Measurements from ENCODE around the gene ST3GAL5. TPM values are rescaled to one million over a fixed set of nuclear protein-coding genes. Genes with fewer than 3 reads are reported as not detected.
A peak's percentile ranks its signal among the peaks of the same experiment; 100 is the strongest.

Gene ST3GAL5
- total RNA-seq, 1 donor from 2014 or later, result 56.2 TPM

DNA sequence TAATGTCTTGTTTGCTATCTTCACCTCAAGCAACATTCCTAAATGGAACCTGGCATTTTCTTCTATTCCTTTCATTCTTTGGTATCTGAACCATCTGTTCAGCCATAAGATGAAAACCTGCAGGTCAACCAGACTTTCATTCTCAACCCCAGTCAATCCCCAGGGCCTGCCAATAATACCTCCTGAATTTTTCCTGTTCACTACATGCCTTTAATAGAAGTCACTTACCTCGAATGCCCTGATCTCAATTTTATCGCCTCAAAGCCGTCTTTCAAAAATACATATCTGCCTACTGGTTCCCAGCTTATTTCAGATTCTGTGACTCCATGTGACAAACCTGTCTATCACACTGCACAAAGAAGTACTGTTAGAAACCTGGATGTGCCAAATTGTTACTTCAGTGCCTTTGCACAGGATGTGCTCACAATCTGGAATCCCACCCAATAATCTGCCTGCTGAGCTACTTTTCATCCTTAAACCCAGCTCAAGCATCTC is 22.6 kb downstream of the ST3GAL5 start:
- DNase-seq (ENCODE audit: low spot score), result no peak

DNA sequence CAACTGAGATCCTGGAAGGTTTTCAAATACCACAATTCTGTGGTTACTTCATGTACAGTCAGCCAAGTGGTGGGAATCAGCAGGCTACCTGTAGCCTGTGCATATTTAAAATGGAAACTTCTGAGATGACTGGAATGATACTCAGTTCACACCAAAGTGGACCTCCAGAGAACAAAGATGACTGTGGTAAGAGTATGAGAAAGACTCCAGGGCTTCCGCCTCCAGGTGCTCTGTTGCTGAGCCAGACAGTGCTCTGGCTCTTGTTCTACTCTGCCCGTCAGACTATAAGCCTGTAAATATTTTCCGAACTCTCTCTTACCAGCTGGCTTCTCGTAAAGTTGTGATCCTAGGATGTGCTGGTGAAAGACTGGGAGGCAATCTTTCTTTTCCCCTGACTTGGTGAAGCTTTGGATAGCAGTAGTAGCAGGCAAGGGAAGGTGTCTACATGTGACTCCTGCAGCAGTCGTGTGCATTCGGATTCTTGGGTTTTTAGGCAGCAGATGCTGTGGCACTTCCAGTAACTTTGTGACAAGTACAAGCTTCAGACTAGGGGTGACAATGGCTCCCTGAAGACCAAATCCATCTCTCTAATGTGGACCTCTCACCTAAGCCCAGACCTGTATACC is 23.1 kb downstream of the ST3GAL5 start:
- DNase-seq (ENCODE audit: low spot score), result no peak

DNA sequence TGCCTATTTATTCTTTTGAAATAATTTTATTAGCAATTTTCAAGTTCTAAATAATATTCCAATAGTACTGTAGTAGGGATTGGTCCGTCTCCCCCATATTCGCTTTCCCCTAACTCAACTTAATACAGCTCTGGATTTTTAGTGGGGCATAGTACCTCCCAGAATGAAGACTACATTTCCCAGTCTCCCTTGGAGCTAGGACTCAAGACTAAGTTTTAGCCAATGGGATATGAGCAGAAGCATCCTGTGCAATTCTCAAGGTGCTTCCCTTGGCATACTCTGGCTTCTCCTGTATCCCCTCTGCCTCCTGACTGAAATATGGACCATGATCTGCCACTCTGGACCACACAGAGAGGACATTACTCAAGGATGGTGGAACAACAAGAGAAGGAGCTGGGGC is 24.1 kb downstream of the ST3GAL5 start:
- DNase-seq (ENCODE audit: low spot score), result no peak

DNA sequence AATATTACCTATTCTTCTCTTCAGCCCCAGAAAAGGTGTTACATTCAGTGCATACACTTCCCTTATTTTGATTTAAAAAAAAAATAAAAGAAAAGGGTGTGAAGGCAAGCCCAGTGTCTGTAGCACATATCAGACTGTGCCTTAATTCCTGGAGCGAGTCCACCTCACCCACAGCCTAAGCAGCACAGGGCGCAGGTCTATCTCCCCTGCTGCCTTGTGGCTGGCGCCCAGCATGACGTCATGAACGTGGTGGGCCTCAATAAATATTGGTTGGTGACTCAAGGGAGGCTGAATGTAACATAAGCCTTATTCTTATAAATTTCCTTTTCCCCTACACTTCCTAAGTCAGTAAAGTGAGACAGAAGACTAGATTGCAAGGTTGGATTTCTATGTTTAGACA is 26.4 kb downstream of the ST3GAL5 start:
- no peak for DNase-seq (ENCODE audit: low spot score)

DNA sequence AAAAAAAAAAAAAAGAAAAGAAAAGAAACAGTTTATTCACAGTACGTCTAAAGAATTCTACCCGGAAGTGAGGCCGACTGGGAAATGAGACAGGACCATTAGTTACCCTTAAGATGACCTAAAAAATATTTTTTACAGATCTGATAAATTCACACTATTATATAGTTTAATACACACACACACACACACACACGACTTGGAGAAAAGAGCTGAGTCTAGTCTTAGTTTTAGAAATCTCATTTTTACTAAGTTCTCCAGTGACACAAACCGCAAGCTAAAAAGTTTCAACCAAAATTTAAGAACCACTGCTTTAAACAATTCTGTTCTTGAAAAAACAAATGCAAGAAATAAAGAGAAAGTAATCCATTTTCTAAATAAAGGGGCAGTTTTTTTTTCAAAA is 27.1 kb downstream of the ST3GAL5 start:
- DNase-seq (ENCODE audit: low spot score), result no peak

DNA sequence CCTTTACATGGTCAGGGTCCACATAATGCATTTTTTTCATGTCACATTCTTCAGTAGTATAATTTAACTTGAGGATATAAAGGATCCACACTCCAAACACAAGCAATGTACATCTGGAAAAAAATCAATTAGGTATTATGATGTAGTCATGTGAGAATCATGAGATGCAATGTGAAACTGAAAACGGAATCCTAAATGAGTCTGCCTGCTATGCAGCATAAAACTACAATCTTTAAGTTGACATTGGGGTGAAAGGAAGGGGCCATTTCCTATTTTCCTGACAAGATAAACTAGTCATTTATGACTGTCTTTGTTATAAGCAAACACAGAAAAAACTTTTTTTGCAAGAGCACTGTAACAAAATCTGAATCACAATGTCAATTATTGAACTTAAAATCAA is 27.6 kb downstream of the ST3GAL5 start:
- DNase-seq (ENCODE audit: low spot score), result no peak

DNA sequence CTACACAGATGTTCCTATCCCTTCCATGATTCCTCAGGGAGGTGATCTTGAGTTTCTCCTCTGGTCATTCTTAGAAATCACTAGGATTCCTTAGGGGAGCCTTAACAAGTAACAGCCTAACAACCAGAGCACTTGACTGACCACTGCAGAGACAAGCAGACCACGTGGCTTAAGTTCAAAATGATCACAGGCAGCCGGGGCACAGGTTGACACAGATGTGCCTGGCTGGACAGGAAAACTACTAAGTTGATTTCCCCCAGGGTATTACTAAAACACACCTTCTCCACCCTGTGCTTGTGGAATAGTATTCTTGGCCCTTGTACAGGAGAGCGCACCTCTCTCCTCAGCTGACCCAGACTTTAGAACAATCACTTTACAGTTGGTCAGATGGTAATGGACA is 29.9 kb downstream of the ST3GAL5 start:
- DNase-seq (ENCODE audit: low spot score), result no peak

DNA sequence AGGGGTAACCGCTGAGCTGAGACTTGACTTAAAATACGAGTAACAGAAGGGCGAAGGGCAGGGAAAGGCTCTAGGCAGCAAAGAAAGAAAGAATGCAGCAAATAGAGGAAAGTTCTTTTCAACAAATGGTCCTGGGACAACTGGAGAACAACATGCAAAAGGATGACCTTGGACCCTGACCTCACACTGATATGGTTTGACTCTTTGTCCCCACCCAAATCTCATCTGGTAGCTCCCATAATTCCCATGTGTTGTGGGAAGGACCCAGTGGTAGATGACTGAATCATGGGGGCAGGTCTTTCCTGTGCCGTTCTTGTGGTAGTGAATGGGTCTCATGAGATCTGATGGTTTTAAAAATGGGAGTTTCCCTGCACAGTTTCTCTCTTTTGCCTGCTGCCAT is 33.9 kb downstream of the ST3GAL5 start:
- DNase-seq (ENCODE audit: low spot score), result no peak

DNA sequence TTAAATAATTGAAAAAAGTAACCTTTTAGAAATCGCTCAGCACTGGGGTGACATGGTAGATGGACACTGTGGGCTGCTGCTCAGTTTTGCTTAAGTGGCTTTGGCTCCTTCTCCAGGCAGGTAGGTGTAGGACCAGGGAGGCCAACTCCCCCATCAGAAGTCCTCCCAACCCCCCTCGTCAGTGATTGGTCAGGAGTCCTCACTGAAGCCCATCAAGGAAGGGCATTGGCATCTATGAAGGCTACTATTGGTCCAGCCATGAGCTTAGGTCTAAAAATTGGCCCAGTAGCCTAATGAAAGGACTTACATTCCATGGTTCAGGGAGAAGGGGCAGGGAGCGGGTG is 34.7 kb downstream of the ST3GAL5 start:
- no peak for DNase-seq (ENCODE audit: low spot score)

DNA sequence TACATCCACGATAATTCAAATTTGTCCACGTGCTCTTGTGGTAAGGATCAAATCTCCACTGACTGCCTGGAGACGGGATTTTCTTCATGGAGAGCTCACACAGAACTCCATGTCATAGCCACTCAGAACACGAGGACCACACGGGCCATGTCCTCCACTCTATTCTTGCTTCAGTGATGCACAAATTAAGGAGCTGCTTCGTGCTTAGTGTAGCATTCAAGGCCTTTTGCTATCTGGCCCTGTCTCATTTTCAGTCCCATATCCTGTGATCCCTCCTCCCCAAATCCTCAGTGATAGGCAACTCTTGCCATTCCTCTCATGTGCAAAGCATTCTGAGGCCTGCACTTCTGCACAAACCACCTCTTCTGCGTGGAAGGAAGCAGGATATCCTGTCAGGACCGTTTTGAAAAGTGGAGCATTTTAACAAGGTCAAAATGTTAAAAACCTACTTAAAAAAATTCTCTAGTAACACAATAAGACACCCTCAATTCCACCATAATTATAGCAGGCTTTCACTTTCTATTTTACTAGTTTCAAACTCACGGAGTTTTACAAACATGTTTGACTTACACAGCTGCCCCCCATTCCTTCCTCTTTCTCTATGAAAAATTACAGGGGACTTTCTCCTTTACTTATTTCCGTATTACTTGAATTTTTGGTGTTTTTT is 35.2 kb downstream of the ST3GAL5 start:
- DNase-seq (ENCODE audit: low spot score), result no peak

DNA sequence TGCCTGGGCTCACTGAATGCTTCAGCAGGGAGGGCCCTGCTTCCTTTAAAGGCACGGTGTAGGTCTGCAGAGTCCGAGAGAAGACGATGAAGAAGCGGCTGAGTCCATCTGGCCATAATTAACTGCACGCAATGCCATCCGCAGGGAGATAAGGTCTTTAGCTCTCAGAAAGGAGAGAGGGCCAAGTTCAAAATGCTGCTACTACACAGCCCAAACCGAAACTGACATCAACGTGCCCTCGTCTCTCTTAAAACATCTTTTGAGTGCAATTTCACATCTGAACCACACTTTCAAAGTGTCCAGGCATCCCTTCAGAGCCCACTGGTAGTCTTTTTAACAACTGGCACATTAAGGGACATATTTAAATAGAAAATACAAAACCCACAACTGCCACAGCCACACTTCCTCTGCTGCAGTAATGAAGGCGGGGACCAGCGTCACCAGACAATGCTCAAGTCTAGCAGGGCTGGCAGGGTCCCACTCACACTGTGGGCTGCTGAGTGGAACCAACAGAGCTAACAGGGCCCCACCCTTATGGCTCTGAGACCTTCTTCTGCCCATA is 35.8 kb downstream of the ST3GAL5 start:
- peak; percentile 42 for DNase-seq (ENCODE audit: low spot score)

DNA sequence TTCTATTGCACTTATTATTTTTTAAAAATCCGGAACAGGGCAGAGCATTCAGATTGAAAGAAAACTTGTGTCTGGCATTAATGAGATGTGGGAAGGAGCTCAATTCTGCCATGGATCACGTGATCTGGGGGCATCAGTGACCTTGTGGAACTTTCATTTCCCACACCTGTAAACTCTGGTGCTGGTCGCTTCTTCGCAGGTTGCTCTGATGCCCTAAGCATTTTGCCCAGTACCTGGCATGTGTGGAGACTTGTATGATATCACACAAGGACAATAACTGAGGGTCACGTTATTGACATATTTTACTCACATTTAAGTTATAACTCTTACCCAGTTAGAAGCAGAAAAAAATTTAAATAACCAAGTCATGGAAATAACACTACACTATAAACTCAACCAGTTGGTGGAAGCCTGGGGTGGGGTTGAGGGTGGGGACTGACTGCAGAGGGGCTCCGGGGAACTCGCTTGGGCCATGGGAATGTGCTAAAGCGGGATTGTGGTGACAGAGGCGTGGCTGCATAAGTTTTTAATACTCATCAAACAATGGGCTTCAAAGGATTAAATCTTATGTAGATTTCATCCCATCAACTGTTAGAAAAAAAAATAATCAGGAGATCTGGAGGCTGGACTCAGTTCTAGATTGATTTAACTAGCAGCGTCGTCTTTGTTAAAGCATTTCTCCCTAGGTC is 36.5 kb downstream of the ST3GAL5 start:
- no peak for DNase-seq (ENCODE audit: low spot score)

DNA sequence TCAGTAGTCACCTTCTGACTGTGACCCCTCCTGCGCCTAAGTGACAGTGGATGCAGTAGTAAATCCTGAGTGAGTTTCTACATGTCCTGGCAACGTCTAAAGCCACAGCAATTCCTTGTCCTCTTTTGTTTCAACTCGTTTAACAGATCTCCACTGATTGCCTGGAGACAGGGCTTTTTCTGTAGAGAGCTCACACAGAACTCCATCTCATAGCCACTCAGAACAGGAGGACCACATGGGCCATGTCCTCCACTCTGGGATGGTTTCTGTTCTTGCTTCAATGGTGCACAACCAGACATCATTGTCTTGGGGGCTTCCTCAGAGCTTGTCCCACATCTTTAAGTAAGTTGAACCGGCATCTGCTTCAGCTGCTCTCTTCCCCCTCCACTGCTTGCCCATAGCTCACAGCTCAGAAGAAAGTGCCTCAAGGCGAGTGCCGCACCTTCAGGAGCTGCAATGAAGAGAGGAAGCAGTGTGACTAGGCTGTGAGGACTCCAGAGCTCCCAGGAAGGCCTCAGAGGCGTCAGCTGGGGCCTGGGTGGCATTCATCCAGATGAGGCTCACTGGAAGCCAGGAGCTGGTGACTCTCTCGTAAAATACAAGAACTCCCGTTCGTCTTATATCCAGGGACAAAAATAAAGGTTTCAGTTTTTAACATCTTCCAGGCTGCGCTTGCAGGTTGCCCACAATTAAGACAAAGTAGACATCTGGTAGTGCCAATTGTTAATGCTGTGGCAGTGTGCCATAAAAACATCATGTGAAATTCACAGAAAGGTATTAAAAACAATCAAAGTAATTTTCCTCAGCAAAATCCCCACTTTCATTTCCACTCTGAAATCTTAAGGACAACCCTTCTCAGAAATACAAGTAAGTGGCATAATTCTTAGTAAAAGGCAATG is 37.3 kb downstream of the ST3GAL5 start:
- no peak for DNase-seq (ENCODE audit: low spot score)

DNA sequence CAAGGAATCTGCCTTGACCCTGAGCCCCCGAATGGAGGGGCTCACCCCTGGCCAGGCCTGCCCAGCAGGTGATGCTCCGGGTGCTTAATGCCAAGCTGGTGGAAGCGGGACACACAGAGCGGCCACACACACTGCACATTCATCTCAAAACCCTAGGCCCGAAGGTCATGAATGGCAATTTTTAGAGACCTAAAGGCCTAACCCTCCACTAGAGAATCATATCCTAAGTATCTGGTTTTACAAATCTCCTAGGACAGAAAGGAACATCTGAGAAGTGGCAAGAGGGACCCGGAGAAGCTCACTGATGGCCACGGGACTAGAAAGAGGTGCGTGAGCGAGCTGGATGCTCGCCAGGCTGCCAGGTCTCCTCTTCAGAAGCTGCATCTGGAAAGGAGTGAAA is 38.3 kb downstream of the ST3GAL5 start:
- DNase-seq (ENCODE audit: low spot score), result no peak

DNA sequence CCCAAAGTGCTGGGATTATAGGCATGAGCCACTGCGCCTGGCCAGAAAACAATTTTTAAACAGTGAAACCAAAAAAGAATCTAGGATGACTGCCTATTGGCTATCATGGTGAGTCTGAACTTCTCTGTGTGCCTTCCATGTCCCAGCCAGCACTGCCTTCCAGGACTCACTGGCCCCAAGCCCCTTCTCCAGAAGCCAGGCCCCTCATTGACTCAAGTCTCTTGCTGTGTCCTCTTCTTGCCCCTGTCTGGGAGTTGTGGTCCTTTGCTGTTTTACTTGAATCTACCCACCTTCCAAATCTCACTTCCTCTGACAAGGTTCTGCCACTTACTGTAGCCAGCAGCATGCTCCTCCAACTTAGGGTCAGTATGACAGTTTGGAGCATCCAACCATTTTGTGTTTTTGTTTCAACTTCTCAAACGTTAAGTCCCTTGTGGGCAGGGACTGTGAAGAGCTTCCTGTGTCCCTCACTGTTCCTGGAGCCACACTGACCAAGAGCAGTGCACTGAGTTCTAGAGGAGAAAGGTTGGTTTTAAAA is 41.7 kb downstream of the ST3GAL5 start:
- DNase-seq (ENCODE audit: low spot score), result no peak

DNA sequence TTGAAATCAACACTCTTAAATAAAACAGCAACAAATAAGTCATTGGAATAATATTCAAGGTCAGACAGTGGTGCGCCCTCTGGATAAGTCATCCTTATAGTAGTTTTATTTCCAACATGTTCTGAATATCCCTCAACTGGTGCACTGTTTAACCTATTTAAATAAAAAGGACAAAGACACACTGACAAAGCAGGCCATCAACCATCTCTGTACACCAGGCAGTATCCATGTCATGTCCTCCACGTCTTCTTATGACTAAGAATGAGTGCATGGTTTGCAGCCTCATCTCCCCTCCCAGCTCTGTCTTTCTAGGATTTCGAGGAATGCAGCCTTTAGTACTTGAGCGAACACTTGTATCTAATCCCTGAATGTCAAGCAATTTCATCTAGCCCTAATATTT is 42.4 kb downstream of the ST3GAL5 start:
- DNase-seq (ENCODE audit: low spot score), result no peak

DNA sequence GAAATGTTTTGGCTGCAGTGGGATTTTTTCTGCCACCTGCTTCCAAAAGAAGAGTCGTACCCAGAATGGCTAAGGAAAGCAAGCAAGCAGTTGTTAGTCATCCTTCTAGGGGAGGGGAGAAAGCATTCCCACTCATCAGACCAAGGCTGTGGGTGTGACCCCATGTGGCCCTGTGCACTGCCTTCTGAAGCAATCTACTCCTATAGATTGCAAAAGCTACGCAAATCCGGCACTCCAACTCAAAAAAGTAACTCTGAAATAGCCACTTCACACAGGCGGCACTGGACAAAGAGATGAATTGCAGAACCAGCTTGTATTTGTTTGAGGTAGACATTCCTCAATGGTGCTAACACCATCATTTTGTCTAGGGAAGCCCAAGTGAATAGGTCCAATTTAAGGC is 44.3 kb downstream of the ST3GAL5 start:
- DNase-seq (ENCODE audit: low spot score), result no peak

DNA sequence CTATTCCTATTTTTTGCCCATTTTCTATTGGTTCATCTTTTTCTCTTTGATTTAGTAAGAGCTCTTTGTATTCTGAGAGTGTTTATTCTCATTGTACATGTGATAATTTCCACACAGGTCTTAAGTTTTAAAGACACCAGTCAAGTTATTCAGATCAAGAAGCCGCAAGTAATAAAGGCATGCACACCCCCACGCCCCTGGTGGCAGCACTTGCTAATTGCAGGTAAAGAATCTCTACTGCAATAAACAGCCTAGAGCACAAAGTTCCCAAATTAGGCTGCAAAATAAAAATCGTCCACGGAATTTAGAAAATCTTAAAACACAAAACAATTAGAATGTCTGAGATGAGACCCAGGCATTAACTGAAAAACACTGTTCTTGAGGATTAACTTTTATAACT is 45.2 kb downstream of the ST3GAL5 start:
- DNase-seq (ENCODE audit: low spot score), result no peak

DNA sequence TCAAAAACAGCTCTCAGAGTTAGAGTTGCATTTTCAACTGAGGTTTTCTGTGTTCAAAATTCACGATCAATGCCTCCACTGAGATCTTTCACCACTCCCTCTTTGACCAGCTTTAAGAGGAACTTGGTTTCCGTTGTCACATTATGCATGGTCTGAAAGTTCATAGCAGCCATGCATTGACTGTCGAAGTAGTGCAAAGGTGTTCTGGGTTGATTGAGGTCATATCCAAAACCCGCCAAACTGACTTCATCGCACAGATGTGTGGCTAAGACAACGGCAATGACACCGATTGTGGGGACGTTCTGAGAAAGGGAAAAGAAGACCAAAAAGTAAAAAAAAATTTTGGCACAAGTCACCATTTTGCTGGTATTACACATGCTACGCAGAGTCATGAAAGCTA is 48.7 kb downstream of the ST3GAL5 start:
- no peak for DNase-seq (ENCODE audit: low spot score)

DNA sequence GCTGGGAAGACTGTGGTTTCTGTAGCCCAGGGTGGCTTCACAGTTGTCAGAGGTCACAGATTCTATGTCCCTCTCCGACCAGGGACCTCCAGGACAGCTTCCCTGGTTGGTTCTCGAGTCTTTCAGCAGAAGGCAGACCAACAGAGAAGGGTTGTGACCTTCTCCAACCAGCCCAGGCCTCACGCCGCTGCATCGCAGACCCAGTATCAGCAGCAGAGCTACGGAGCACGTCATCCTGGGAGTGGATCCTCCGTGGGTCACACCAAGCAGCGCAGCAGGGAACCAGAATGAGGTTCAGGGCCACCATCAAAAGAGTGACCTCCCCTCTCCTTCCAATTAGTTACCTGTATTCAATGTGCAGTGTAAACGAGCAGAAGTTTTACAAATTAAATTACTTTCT is 49.3 kb downstream of the ST3GAL5 start:
- DNase-seq (ENCODE audit: low spot score), result no peak

DNA sequence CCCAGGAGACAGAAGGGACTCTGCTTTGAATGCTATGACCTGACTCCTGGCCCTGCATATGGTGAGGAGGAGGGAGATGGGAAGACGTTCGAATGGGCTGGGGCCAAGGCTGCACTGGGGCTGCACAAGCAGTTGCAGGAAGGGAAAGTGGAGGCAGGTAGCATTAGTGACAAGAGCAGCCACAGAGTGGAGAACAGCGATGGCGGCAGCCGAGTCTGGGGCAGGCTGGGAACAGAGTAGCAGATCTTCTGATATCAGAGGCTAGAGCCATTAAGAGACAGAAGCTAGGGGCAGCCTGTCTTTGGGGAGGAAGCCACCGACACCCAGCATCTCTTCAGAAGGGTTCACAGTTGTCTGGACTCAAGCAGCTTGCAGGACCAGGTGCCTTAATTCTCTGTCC is 50.1 kb downstream of the ST3GAL5 start:
- DNase-seq (ENCODE audit: low spot score), result no peak

DNA sequence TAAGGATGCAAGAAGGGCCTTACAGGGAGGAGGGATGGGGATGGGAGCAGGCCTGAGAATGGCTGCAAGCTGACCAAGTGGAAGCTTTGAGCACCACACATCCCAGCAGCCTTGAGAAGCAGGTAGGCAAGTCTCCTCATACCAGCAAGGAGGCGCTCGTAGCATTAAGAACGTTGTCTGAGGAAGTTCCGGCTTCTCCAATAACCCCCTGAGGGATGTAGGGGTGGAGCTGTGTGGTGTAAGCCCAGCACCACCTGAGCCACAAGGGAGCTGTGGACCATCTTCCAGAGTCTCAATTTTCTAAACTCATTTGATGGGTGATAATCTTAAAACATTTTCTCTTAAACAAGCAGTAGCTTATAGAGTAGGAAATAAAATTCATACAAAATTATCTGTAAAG is 50.6 kb downstream of the ST3GAL5 start:
- DNase-seq (ENCODE audit: low spot score), result no peak

Data from mucosa of gallbladder (tissue), 1 donor.